ENCODE measurements around the gene S100A1.
"Not testable (repeated sequence)": the region's sequence is repeated elsewhere in the genome, so short reads cannot be mapped to it uniquely, and the experiment has no call there.

S100A1 gene

DNA sequence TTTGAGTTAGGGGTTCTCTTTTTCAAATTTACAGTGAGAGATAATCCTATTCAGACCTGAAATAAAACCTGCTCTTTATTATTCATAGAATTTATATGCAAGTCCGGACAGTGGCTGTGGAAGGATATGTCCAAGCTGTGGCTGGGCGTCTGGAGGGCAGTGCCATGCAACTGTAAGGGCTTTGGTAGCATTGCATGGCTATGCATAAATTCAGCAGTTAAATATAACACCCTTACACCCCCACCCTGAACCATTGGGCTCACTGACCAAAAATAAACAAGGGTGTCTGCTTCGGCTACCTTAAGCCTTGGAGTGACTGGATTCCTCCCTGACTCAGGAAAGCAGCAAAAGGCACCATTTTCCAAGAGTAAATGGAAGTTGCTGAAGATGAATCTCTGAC, 11.0 kb downstream of the S100A1 start:
- H3K4me2 ChIP-seq (ENCODE audit: insufficient read depth, low read length, poor library complexity, severe bottlenecking): no peak overlapping the region
- no peak overlapping the region for H2BK120ac ChIP-seq (ENCODE audit: low read depth, low read length)
- no peak overlapping the region for H2AFZ ChIP-seq (ENCODE audit: low read length)
- H3K9ac ChIP-seq (ENCODE audit: low read depth, low read length, poor library complexity): no peak overlapping the region
- H3K18ac ChIP-seq (ENCODE audit: low read length): no peak overlapping the region
- H3K27me3 ChIP-seq (ENCODE audit: control insufficient read depth in 3 of 3, insufficient read depth in 3 of 3, low read depth in 1 of 3, low read length in 3 of 3): no peaks in the 10 kb centered on the region
- H3K36me3 ChIP-seq (replicated peaks in 1 of 2; ENCODE audit: control insufficient read depth in 2 of 2, insufficient read depth in 2 of 2, low read length in 2 of 2): peaks cover 38 to 94% of the 10 kb centered on the region in 2 donors
- no CpG with 5 or more reads among the region's 3 CpGs for WGBS, 2 donors (ENCODE audit: extremely low coverage in 2 of 2, insufficient read length in 2 of 2, insufficient replicate concordance in 1 of 2)
- H3K4me3 ChIP-seq (ENCODE audit: low read length in 2 of 2): no peak overlapping the region
- peaks cover 5% of the 10 kb centered on the region for H3K79me1 ChIP-seq (ENCODE audit: low read depth, low read length)
- H2BK5ac ChIP-seq (ENCODE audit: low read length): no peak overlapping the region
- no peak overlapping the region for H2BK12ac ChIP-seq (ENCODE audit: low read length)
- no peak overlapping the region for H3K27ac ChIP-seq (replicated peaks; ENCODE audit: low read length)
- H4K91ac ChIP-seq (ENCODE audit: low read depth, low read length, poor library complexity): no peak overlapping the region
- no peak overlapping the region for H3K23ac ChIP-seq (ENCODE audit: low read depth, low read length, poor library complexity)
- H4K8ac ChIP-seq (ENCODE audit: low read depth, low read length): no peak overlapping the region
- peaks cover 0 to 7% of the 10 kb centered on the region in 2 donors for H3K9me3 ChIP-seq (replicated peaks in 1 of 2; ENCODE audit: control insufficient read depth in 2 of 2, insufficient read depth in 1 of 2, low read depth in 1 of 2, low read length in 2 of 2)
- no peak overlapping the region for H2BK15ac ChIP-seq (ENCODE audit: low read length)
- peaks cover 1 to 3% of the 10 kb centered on the region in 2 donors for H3K4me1 ChIP-seq (ENCODE audit: control insufficient read depth in 2 of 2, insufficient read depth in 1 of 2, low read depth in 1 of 2, low read length in 2 of 2)
- H3K14ac ChIP-seq (ENCODE audit: low read length): no peak overlapping the region
- no peak overlapping the region for H2AK5ac ChIP-seq (ENCODE audit: low read depth, low read length)
- H3K4ac ChIP-seq (ENCODE audit: low read length): no peak overlapping the region
- no peak for DNase-seq (ENCODE audit: low spot score)

DNA sequence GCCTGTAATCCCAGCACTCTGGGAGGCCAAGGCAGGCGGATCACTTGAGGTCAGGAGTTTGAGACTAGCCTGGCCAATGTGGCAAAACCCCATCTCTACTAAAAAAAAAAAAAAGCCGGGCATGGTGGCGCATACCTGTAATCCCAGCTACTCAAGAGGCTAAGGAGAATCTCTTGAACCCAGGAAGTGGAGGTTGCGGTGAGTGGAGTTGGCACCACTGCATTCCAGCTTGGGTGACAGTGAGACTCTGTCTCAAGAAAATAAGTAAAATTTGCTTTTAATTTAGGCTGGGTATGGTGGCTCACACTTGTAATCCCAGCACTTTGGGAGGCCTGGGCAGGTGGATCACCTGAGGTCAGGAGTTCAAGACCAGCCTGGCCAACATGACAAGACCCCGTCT, 12.0 kb downstream of the S100A1 start:
- not testable (repeated sequence) for H2BK12ac ChIP-seq (ENCODE audit: low read length); H3K27ac ChIP-seq (replicated peaks; ENCODE audit: low read length); H3K4me1 ChIP-seq (ENCODE audit: control insufficient read depth in 2 of 2, insufficient read depth in 1 of 2, low read depth in 1 of 2, low read length in 2 of 2); H3K4ac ChIP-seq (ENCODE audit: low read length); H2AFZ ChIP-seq (ENCODE audit: low read length); H3K18ac ChIP-seq (ENCODE audit: low read length); H3K14ac ChIP-seq (ENCODE audit: low read length); H3K9me3 ChIP-seq (replicated peaks in 1 of 2; ENCODE audit: control insufficient read depth in 2 of 2, insufficient read depth in 1 of 2, low read depth in 1 of 2, low read length in 2 of 2); H4K8ac ChIP-seq (ENCODE audit: low read depth, low read length); H2BK5ac ChIP-seq (ENCODE audit: low read length); H3K9ac ChIP-seq (ENCODE audit: low read depth, low read length, poor library complexity); H2BK15ac ChIP-seq (ENCODE audit: low read length); H3K4me2 ChIP-seq (ENCODE audit: insufficient read depth, low read length, poor library complexity, severe bottlenecking); H4K91ac ChIP-seq (ENCODE audit: low read depth, low read length, poor library complexity); H3K4me3 ChIP-seq (ENCODE audit: low read length in 2 of 2); H3K79me1 ChIP-seq (ENCODE audit: low read depth, low read length); H2AK5ac ChIP-seq (ENCODE audit: low read depth, low read length); H3K23ac ChIP-seq (ENCODE audit: low read depth, low read length, poor library complexity); H2BK120ac ChIP-seq (ENCODE audit: low read depth, low read length); DNase-seq (ENCODE audit: low spot score); H3K27me3 ChIP-seq (ENCODE audit: control insufficient read depth in 3 of 3, insufficient read depth in 3 of 3, low read depth in 1 of 3, low read length in 3 of 3)
- peaks cover 43 to 100% of the 10 kb centered on the region in 2 donors for H3K36me3 ChIP-seq (replicated peaks in 1 of 2; ENCODE audit: control insufficient read depth in 2 of 2, insufficient read depth in 2 of 2, low read length in 2 of 2)
- no CpG with 5 or more reads among the region's 5 CpGs for WGBS, 2 donors (ENCODE audit: extremely low coverage in 2 of 2, insufficient read length in 2 of 2, insufficient replicate concordance in 1 of 2)

DNA sequence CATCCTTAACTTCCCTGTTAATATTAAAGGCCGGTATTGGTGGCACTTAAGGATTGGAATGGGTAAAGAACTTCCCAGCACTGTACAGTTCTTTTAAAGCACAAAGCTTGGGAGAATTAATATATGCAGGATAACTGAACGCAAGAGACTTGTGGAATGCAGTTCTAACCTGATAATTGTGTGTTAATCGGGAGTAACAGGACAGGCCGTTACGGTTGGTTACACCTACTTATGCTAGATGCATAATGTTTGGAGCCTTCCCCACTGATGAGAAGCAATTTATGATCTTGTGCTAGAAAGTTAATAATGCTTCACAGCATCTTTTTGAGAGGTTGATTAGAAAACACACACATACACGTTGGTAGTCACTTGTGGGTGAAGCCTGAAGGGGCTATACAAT, 12.6 kb downstream of the S100A1 start:
- peaks cover 49 to 100% of the 10 kb centered on the region in 2 donors for H3K36me3 ChIP-seq (replicated peaks in 1 of 2; ENCODE audit: control insufficient read depth in 2 of 2, insufficient read depth in 2 of 2, low read length in 2 of 2)

DNA sequence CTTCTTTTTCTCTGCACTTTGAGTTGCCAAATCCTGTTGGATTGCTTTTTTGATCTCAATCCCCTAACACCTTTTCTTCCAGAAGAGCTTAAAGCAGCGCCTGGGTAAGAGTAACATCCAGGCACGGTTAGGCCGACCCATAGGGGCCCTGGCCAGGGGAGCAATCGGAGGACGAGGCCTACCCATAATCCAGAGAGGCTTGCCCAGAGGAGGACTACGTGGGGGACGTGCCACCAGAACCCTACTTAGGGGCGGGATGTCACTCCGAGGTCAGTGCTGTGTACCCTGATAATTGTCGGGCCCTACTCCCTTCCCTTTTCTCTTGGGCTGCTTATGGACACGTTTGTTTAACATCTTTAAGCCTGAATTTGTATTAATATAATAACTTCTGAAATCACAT, 13.9 kb downstream of the S100A1 start:
- Histone ChIP-seq H2AFZ (ENCODE audit: low read length) (no peak overlapping the region), H3K18ac (ENCODE audit: low read length) (no peak overlapping the region), H3K4me3 (ENCODE audit: low read length in 2 of 2) (no peak overlapping the region), H3K36me3 (replicated peaks in 1 of 2; ENCODE audit: control insufficient read depth in 2 of 2, insufficient read depth in 2 of 2, low read length in 2 of 2) (peaks cover 43 to 100% of the 10 kb centered on the region in 2 donors), H3K27me3 (ENCODE audit: control insufficient read depth in 3 of 3, insufficient read depth in 3 of 3, low read depth in 1 of 3, low read length in 3 of 3) (no peaks in the 10 kb centered on the region), H3K9me3 (replicated peaks in 1 of 2; ENCODE audit: control insufficient read depth in 2 of 2, insufficient read depth in 1 of 2, low read depth in 1 of 2, low read length in 2 of 2) (no peaks in the 10 kb centered on the region), H2AK5ac (ENCODE audit: low read depth, low read length) (no peak overlapping the region), H3K4me2 (ENCODE audit: insufficient read depth, low read length, poor library complexity, severe bottlenecking) (no peak overlapping the region), H4K8ac (ENCODE audit: low read depth, low read length) (no peak overlapping the region), H3K4me1 (ENCODE audit: control insufficient read depth in 2 of 2, insufficient read depth in 1 of 2, low read depth in 1 of 2, low read length in 2 of 2) (no peaks in the 10 kb centered on the region), H3K14ac (ENCODE audit: low read length) (no peak overlapping the region), H2BK12ac (ENCODE audit: low read length) (no peak overlapping the region), H2BK120ac (ENCODE audit: low read depth, low read length) (no peak overlapping the region), H3K27ac (replicated peaks; ENCODE audit: low read length) (no peak overlapping the region), H3K79me1 (ENCODE audit: low read depth, low read length) (peaks cover 2% of the 10 kb centered on the region), H3K23ac (ENCODE audit: low read depth, low read length, poor library complexity) (no peak overlapping the region), H3K4ac (ENCODE audit: low read length) (no peak overlapping the region), H4K91ac (ENCODE audit: low read depth, low read length, poor library complexity) (no peak overlapping the region), H3K9ac (ENCODE audit: low read depth, low read length, poor library complexity) (no peak overlapping the region), H2BK15ac (ENCODE audit: low read length) (no peak overlapping the region), H2BK5ac (ENCODE audit: low read length) (no peak overlapping the region)
- no peak for DNase-seq (ENCODE audit: low spot score)
- no CpG with 5 or more reads among the region's 11 CpGs for WGBS, 2 donors (ENCODE audit: extremely low coverage in 2 of 2, insufficient read length in 2 of 2, insufficient replicate concordance in 1 of 2)

More for the DNA sequence above, 12.6 kb downstream of the S100A1 start:
- H2BK5ac ChIP-seq (ENCODE audit: low read length): no peak overlapping the region
- H2AFZ ChIP-seq (ENCODE audit: low read length): no peak overlapping the region
- H3K27me3 ChIP-seq (ENCODE audit: control insufficient read depth in 3 of 3, insufficient read depth in 3 of 3, low read depth in 1 of 3, low read length in 3 of 3): no peaks in the 10 kb centered on the region
- no peak overlapping the region for H4K8ac ChIP-seq (ENCODE audit: low read depth, low read length)
- H3K14ac ChIP-seq (ENCODE audit: low read length): no peak overlapping the region
- H3K23ac ChIP-seq (ENCODE audit: low read depth, low read length, poor library complexity): no peak overlapping the region
- H2BK12ac ChIP-seq (ENCODE audit: low read length): no peak overlapping the region
- no peak for DNase-seq (ENCODE audit: low spot score)
- H3K9ac ChIP-seq (ENCODE audit: low read depth, low read length, poor library complexity): no peak overlapping the region
- H3K4ac ChIP-seq (ENCODE audit: low read length): no peak overlapping the region
- no peak overlapping the region for H4K91ac ChIP-seq (ENCODE audit: low read depth, low read length, poor library complexity)
- H3K4me3 ChIP-seq (ENCODE audit: low read length in 2 of 2): no peak overlapping the region
- H2BK15ac ChIP-seq (ENCODE audit: low read length): no peak overlapping the region
- no CpG with 5 or more reads among the region's 6 CpGs for WGBS, 2 donors (ENCODE audit: extremely low coverage in 2 of 2, insufficient read length in 2 of 2, insufficient replicate concordance in 1 of 2)
- H3K4me2 ChIP-seq (ENCODE audit: insufficient read depth, low read length, poor library complexity, severe bottlenecking): no peak overlapping the region
- no peaks in the 10 kb centered on the region for H3K4me1 ChIP-seq (ENCODE audit: control insufficient read depth in 2 of 2, insufficient read depth in 1 of 2, low read depth in 1 of 2, low read length in 2 of 2)
- peaks cover 5% of the 10 kb centered on the region for H3K79me1 ChIP-seq (ENCODE audit: low read depth, low read length)
- H3K27ac ChIP-seq (replicated peaks; ENCODE audit: low read length): no peak overlapping the region
- H2AK5ac ChIP-seq (ENCODE audit: low read depth, low read length): no peak overlapping the region
- no peak overlapping the region for H2BK120ac ChIP-seq (ENCODE audit: low read depth, low read length)
- H3K18ac ChIP-seq (ENCODE audit: low read length): no peak overlapping the region
- peaks cover 0 to 5% of the 10 kb centered on the region in 2 donors for H3K9me3 ChIP-seq (replicated peaks in 1 of 2; ENCODE audit: control insufficient read depth in 2 of 2, insufficient read depth in 1 of 2, low read depth in 1 of 2, low read length in 2 of 2)
